ENCODE measurements around the gene PSMA4.

The PSMA4 gene

DNA sequence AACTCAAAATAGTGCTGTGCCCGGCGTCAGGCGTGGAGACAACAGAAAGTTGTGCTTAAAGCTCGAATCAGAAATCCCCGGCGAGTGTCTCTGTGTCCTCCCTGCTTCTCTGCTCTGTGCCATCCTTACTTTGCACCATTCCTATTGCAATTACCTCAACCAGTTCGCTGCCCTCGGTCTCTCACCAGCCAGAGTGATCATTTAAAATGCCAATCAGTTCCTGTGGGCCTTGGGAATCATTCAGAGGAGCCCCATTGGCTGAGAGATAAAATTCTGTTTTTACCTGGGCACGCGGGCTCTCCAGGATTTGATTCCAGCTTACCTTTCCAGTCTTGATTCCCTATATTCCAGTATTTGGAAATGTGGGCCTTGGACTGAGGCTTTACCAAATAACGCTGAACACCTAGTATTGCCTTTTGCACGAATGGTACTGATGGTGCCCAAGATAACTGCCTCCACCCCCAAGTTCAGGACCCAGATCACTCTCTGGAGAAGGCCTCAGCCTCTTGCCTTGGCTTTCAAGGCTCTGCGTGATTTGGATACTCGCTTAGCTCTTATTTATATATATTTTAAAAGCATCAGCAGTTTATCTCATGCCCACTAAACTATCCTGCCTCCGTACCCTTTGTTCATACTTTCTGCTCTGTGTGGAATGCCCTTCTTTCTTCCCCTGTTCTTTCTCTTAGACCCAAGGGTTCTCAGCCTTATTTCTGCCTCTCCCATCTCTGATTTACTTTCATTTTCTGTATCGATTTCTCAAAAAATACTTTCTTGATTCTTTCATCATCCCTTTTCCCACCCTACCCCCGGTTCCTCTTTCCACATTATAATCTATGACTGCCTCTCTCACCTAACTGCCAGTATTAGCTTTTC, 863 bp downstream of the PSMA4 start (continued):
- TF ChIP-seq ZBTB17 (tag by site-specific recombination; IDR thresholded peaks at IDR 0.05) (peak; percentile 55; the same call in 1 of the 2 replicates), ZNF621 (tag by site-specific recombination; IDR thresholded peaks at IDR 0.05) (no peak), TCF7L2 (IDR thresholded peaks at IDR 0.05; ENCODE audit: borderline replicate concordance, low read depth, low read length) (no peak), ZNF645 (tag by site-specific recombination; IDR thresholded peaks at IDR 0.05) (no peak)
- TF ChIP-seq, protein P1, sequence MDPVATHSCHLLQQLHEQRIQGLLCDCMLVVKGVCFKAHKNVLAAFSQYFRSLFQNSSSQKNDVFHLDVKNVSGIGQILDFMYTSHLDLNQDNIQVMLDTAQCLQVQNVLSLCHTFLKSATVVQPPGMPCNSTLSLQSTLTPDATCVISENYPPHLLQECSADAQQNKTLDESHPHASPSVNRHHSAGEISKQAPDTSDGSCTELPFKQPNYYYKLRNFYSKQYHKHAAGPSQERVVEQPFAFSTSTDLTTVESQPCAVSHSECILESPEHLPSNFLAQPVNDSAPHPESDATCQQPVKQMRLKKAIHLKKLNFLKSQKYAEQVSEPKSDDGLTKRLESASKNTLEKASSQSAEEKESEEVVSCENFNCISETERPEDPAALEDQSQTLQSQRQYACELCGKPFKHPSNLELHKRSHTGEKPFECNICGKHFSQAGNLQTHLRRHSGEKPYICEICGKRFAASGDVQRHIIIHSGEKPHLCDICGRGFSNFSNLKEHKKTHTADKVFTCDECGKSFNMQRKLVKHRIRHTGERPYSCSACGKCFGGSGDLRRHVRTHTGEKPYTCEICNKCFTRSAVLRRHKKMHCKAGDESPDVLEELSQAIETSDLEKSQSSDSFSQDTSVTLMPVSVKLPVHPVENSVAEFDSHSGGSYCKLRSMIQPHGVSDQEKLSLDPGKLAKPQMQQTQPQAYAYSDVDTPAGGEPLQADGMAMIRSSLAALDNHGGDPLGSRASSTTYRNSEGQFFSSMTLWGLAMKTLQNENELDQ (tag by site-specific recombination; IDR thresholded peaks at IDR 0.05; ENCODE audit: low read depth): no peak

- H3K27ac ChIP-seq (ENCODE audit: extremely low read depth, low read depth, low read length): no peak overlapping the region
- H3K9me3 ChIP-seq (ENCODE audit: control insufficient read depth, insufficient read depth, low read depth, low read length): no peaks in the 10 kb centered on the region
- TF ChIP-seq PRDM6 (tag by site-specific recombination; IDR thresholded peaks at IDR 0.05): no peak
- TF ChIP-seq KLF10 (tag by site-specific recombination; IDR thresholded peaks at IDR 0.05): no peak
- no peak for TF ChIP-seq ZFP69B (tag by site-specific recombination; IDR thresholded peaks at IDR 0.05)
- TF ChIP-seq ZNF521 (tag by site-specific recombination; IDR thresholded peaks at IDR 0.05): no peak
- TF ChIP-seq MEIS1 (CRISPR knock-in tag; IDR thresholded peaks at IDR 0.05; ENCODE audit: borderline replicate concordance): no peak
- no peak for TF ChIP-seq ZNF530 (tag by site-specific recombination; IDR thresholded peaks at IDR 0.05; ENCODE audit: low read depth)
- no peak for TF ChIP-seq ZNF701 (tag by site-specific recombination; IDR thresholded peaks at IDR 0.05)
- TF ChIP-seq ZNF664 (tag by site-specific recombination; IDR thresholded peaks at IDR 0.05): no peak
- no peak for TF ChIP-seq WT1 (tag by site-specific recombination; IDR thresholded peaks at IDR 0.05)
- no peak for TF ChIP-seq ZNF221 (tag by site-specific recombination; IDR thresholded peaks at IDR 0.05; ENCODE audit: borderline replicate concordance)
- no peak for TF ChIP-seq ZNF140 (tag by site-specific recombination; IDR thresholded peaks at IDR 0.05)
- TF ChIP-seq ZSCAN4 (tag by site-specific recombination; IDR thresholded peaks at IDR 0.05): no peak
- no peak for TF ChIP-seq ZNF843 (tag by site-specific recombination; IDR thresholded peaks at IDR 0.05)
- no peak for TF ChIP-seq ZNF645 (tag by site-specific recombination; IDR thresholded peaks at IDR 0.05)
- TF ChIP-seq, protein P1 (tag by site-specific recombination; IDR thresholded peaks at IDR 0.05; ENCODE audit: low read depth): no peak
- H3K4me3 ChIP-seq (ENCODE audit: low read depth, low read length): peak overlapping the region; percentile 93
- peaks cover 46 to 50% of the 10 kb centered on the region in 2 experiments for H3K36me3 ChIP-seq (ENCODE audit: control insufficient read depth in 2 of 2, insufficient read depth in 1 of 2, low read length in 2 of 2)
- peaks cover 10% of the 10 kb centered on the region; the same call in 1 of the 2 replicates for H3K4me1 ChIP-seq (ENCODE audit: control insufficient read depth, insufficient read depth, low read length)
- POLR2A ChIA-PET: interaction anchor here (1.2 to 3.9 kb wide), 4 partner anchors 8 to 33 kb away, joined by 3 to 78 read pairs (median 27); partner anchors contain the start of genes CHRNA5 and HYKK
- CTCF ChIA-PET: interaction anchor here (0.8 to 1.8 kb wide), 2 partner anchors 24 to 165 kb away, joined by 3 to 5 read pairs; partner anchors contain the start of gene CHRNA5
Measured at GRCh38 chr15:78541744-78542034, 1.4 kb downstream of the PSMA4 start.

All from HEK293 (cell line).